HepG2 (cell line): Measurements from ENCODE around the gene ADPRH. TPM values are rescaled to one million over a fixed set of nuclear protein-coding genes. Genes with fewer than 3 reads are reported as not detected.

Source experiments
- ATAC-seq: fragments of 200-7000 bp; cut with Tn5 transposase; 3 replicates; pipeline ENCODE4 v1.9.1; 2020; ENCODE audit warnings: mild to moderate bottlenecking, moderate library complexity
- BruUV-seq: library from RNA; stranded (reverse); fragments of 400-500 nt; replicated peaks from 2 replicates; lab custom pipeline; 2021; lab: Mats Ljungman, UMichigan
- CTCF ChIA-PET: fragments of 300-600 bp; formaldehyde crosslinking; extraction: SDS; loops from one replicate; lab custom pipeline; 2021; ENCODE audit warnings: low total read pairs, inconsistent platforms, low intra/inter-chr PET ratio; lab: Yijun Ruan, JAX
- POLR2A ChIA-PET: fragments of 350-600 bp; sonication (Branson Sonifier 250); formaldehyde crosslinking; loops from one replicate; lab custom pipeline; 2020; ENCODE audit warnings: antibody characterized with exemption, inconsistent platforms; lab: Yijun Ruan, JAX
- DNase-seq: peaks from one replicate; pipeline ENCODE4 v3.0.0-alpha.2; 2015; ENCODE audit warnings: low spot score
- FAIRE-seq: peaks from 3 replicates; lab custom pipeline; 2011; peaks lifted over from hg19 to GRCh38; lab: Jason Lieb, UNC
- H2AFZ ChIP-seq: one replicate; pipeline ENCODE4 v1.6.1; 2011; ENCODE audit warnings: low read length, inconsistent platforms
- H3K27ac ChIP-seq: fragments of 300-600 bp; 3 replicates; pipeline ENCODE4 v1.8.0; 2011; ENCODE audit warnings: mixed run types, mild to moderate bottlenecking, mixed read lengths, low read length, inconsistent platforms; ENCODE audit not compliant: insufficient read depth; ENCODE audit errors: extremely low read length
- H3K27me3 ChIP-seq, 2 experiments: fragments of 200-600 bp in 1 of 2; 2 replicates in 1 of 2; 3 replicates in 1 of 2; pipeline versions ENCODE4 v1.6.0 to v1.8.0; 2011; ENCODE audit warnings: low read length in 2 of 2, mild to moderate bottlenecking in 2 of 2, moderate library complexity in 2 of 2, inconsistent platforms in 1 of 2; ENCODE audit not compliant: insufficient read depth in 2 of 2, control insufficient read depth in 1 of 2
- H3K36me3 ChIP-seq, 2 experiments: fragments of 200-600 bp in 1 of 2; replicated peaks in 1 of 2; 2 replicates in 1 of 2; 3 replicates in 1 of 2; pipeline versions ENCODE4 v1.5.1 to v1.8.0; 2011; ENCODE audit warnings: low read length in 2 of 2, inconsistent platforms in 1 of 2; ENCODE audit not compliant: insufficient read depth in 2 of 2, control insufficient read depth in 1 of 2
- H3K4me1 ChIP-seq: 2 replicates; pipeline ENCODE4 v1.5.1; 2012; ENCODE audit warnings: low read length, inconsistent platforms; ENCODE audit not compliant: insufficient read depth
- H3K4me2 ChIP-seq: 2 replicates; pipeline ENCODE4 v1.6.0; 2011; ENCODE audit warnings: low read depth, low read length, inconsistent platforms
- H3K4me3 ChIP-seq, 3 experiments: fragments of 200-600 bp in 1 of 3; sonication (generic), shearing (Covaris generic) in 1 of 3; replicated peaks in 1 of 3; 2 replicates each; pipeline ENCODE4 v1.5.1; 2011 to 2016; ENCODE audit warnings: low read length in 3 of 3, inconsistent platforms in 2 of 3, low read depth in 2 of 3, mild to moderate bottlenecking in 2 of 3, control low read depth in 1 of 3, mixed read lengths in 1 of 3; ENCODE audit not compliant: insufficient read depth in 1 of 3
- H3K79me2 ChIP-seq: one replicate; pipeline ENCODE4 v1.6.1; 2011; ENCODE audit warnings: low read length, inconsistent platforms; ENCODE audit not compliant: insufficient read depth
- H3K9ac ChIP-seq: 2 replicates; pipeline ENCODE4 v1.6.0; 2011; ENCODE audit warnings: mild to moderate bottlenecking, low read depth, low read length, inconsistent platforms; ENCODE audit not compliant: insufficient read depth
- H3K9me3 ChIP-seq: 2 replicates; pipeline ENCODE4 v1.5.1; 2012; ENCODE audit warnings: mild to moderate bottlenecking, low read length
- H4K20me1 ChIP-seq: 2 replicates; pipeline ENCODE4 v1.6.0; 2011; ENCODE audit warnings: inconsistent platforms, mild to moderate bottlenecking, low read length, moderate library complexity; ENCODE audit not compliant: insufficient read depth
- AGO2 ChIP-seq: fragments of 200-400 bp; formaldehyde crosslinking; optimal IDR thresholded peaks from 2 replicates; pipeline ENCODE3; 2017; ENCODE audit warnings: mild to moderate bottlenecking, low read depth, low read length, moderate library complexity
- FLYWCH1 ChIP-seq: sonication (generic); formaldehyde crosslinking; IDR thresholded peaks from 2 replicates; pipeline ENCODE4 v1.8.1; 2023; ENCODE audit warnings: mild to moderate bottlenecking, missing genetic modification reagents
- KLF9 ChIP-seq: IDR thresholded peaks from 2 replicates; pipeline ENCODE4 v1.6.1; 2016; ENCODE audit warnings: low read depth
- TCF7 ChIP-seq: sonication (generic); IDR thresholded peaks from 2 replicates; pipeline ENCODE4 v1.6.1; 2016; ENCODE audit warnings: antibody characterized with exemption, low read depth
- ZKSCAN5 ChIP-seq: sonication (generic); formaldehyde crosslinking; IDR thresholded peaks from 2 replicates; pipeline ENCODE4 v1.5.1; 2020; ENCODE audit warnings: mild to moderate bottlenecking, missing genetic modification reagents
- ZNF607 ChIP-seq: sonication (generic); formaldehyde crosslinking; IDR thresholded peaks from 2 replicates; pipeline ENCODE4 v1.5.1; 2020; ENCODE audit warnings: missing genetic modification reagents, mild to moderate bottlenecking, borderline replicate concordance
- ZNF766 ChIP-seq: sonication (generic); formaldehyde crosslinking; IDR thresholded peaks from 2 replicates; pipeline ENCODE4 v1.5.0; 2020; ENCODE audit warnings: missing genetic modification reagents, borderline replicate concordance
- ZSCAN29 ChIP-seq: sonication (generic); formaldehyde crosslinking; conservative IDR thresholded peaks from 2 replicates; pipeline ENCODE4 v1.4.0; 2020; ENCODE audit warnings: mild to moderate bottlenecking, missing genetic modification reagents
- WGBS: methylation state at CpG from one replicate; pipeline ENCODE4 v1.1.6; 2017; ENCODE audit warnings: low lambda C conversion rate; 5-methylcytosine and 5-hydroxymethylcytosine counted together
- in situ Hi-C: cut with HindIII; loops from 2 replicates; pipeline ENCODE4 v1.10.0; 2017; ENCODE audit warnings: low pct_unique_long_range_greater_than_20kb; ENCODE audit not compliant: extremely low pct_ligation_motif_present
- intact Hi-C: fragments of 100-400 bp; cut with micrococcal nuclease; formaldehyde crosslinking; loops from one replicate; pipeline ENCODE4 v1.10.0; 2022; ENCODE audit not compliant: unreplicated experiment
- polyA plus RNA-seq, 8 experiments: library from polyadenylated mRNA; depleted of rRNA in 3 of 8; stranded (reverse) in 7 of 8; unstranded in 1 of 8; fragments of >200 nt; fragmentation: Illumina TruSeq in 4 of 8; extraction: Trizol in 4 of 8; gene quantifications; 2 replicates each; pipeline versions ENCODE4 v1.2.1 to v1.2.3, GENCODE V29; 2011 to 2016; ENCODE audit warnings: low read depth in 4 of 8, missing spikeins in 1 of 8, mixed read lengths in 1 of 8; ENCODE audit not compliant: insufficient read depth in 1 of 8
- total RNA-seq, 5 experiments: library from RNA; depleted of rRNA; stranded (reverse); fragments of >200 nt; fragmentation: Illumina TruSeq; extraction: Trizol; gene quantifications; 2 replicates each; pipeline ENCODE4 v1.2.3, GENCODE V29; 2016; ENCODE audit warnings: low read depth in 1 of 5
- TF ChIP-seq, protein P1 (sequence below): sonication (generic); formaldehyde crosslinking; IDR thresholded peaks from 2 replicates; pipeline ENCODE4 v1.4.0; 2020; ENCODE audit warnings: missing genetic modification reagents
- TF ChIP-seq, protein P2 (sequence below): sonication (generic); formaldehyde crosslinking; IDR thresholded peaks from 2 replicates; pipeline ENCODE4 v1.4.0; 2020; ENCODE audit warnings: missing genetic modification reagents

ADPRH gene
- total and polyA plus RNA-seq, 2 of the 13 experiments (the other 11 are each of a cell fraction or from before 2014, with no cell fraction given), result 0.01 to 0.15 TPM

DNA sequence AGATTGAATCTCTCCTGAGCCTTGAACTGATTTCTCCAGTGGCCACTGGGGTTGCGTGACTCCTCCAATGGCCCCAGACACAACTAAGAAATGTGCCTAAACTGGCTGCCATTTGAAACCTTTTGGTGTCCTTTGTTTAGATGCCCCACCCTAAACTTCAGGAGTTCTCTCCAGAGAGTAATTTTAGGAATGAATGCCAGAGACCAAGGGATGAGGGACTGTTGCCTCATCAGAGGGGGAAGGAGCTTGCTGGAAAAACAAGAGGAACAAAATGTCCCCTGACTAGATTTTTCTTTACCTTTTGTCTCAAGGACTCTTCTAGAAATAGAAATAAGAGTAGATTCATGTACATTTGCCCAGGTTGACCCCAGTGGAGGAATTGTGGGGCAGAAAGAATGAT, 8.1 kb upstream of the ADPRH start:
- Histone ChIP-seq H3K9me3 (no peaks in the 10 kb centered on the region), H3K9ac (no peak overlapping the region), H3K4me1 (no peaks in the 10 kb centered on the region), H2AFZ (no peak overlapping the region), H3K36me3 (no peaks in the 10 kb centered on the region), H3K27me3 (peaks cover 0 to 4% of the 10 kb centered on the region in 2 experiments; a peak in 2 of 5 replicates), H3K79me2 (no peaks in the 10 kb centered on the region), H3K4me3 (no peak overlapping the region), H3K27ac (no peak overlapping the region), H3K4me2 (no peak overlapping the region), H4K20me1 (no peaks in the 10 kb centered on the region)
- WGBS, result 100% methylated on average over 1 of the region's 1 CpG
- FAIRE-seq (no peak), DNase-seq (no peak), ATAC-seq (no peak)
- POLR2A ChIA-PET, result no interaction called here
- intact Hi-C loops, result no loop called here
- TF ChIP-seq AGO2, result no peak
- no peak for TF ChIP-seq ZKSCAN5 (CRISPR knock-in tag)
- TF ChIP-seq FLYWCH1 (CRISPR knock-in tag), result no peak
- TF ChIP-seq ZNF766 (CRISPR knock-in tag), result no peak
- no TSS peak for BruUV-seq
- in situ Hi-C loops, result no loop called here
- CTCF ChIA-PET, result no interaction called here

DNA sequence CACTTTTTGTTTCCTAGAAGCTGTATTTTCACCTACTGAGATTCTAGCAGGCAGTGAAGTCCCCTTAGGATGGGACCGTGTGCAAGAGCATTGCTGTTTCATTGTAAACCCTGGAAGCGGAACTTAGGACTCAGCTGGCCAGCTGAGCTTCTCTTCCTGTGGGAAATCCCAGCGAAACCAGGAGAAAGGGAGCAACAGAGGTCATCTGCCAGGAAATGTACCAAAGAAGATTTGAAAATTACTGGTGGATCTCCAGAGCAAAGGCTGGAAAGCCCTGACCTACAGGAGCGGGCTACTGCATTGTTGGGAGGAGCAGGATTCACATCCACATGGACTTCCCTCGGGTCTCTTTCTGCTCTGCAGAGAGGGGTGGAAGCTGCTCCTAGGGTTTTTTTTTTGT, 7.6 kb upstream of the ADPRH start:
- Histone ChIP-seq H3K27me3 (peaks cover 0 to 4% of the 10 kb centered on the region in 2 experiments; a peak in 2 of 5 replicates), H3K4me1 (no peaks in the 10 kb centered on the region), H4K20me1 (no peaks in the 10 kb centered on the region), H3K27ac (no peak overlapping the region), H3K79me2 (no peaks in the 10 kb centered on the region), H3K9me3 (no peaks in the 10 kb centered on the region), H3K36me3 (no peaks in the 10 kb centered on the region), H3K4me2 (no peak overlapping the region), H3K4me3 (no peak overlapping the region), H3K9ac (no peak overlapping the region), H2AFZ (no peak overlapping the region)
- DNase-seq (no peak), ATAC-seq (no peak), FAIRE-seq (no peak)
- ChIA-PET POLR2A (no interaction called here), CTCF (no interaction called here)
- in situ Hi-C loops (no loop called here), intact Hi-C loops (no loop called here)
- no TSS peak for BruUV-seq
- 17% methylated on average over 5 of the region's 5 CpGs for WGBS
- TF ChIP-seq, protein P1, sequence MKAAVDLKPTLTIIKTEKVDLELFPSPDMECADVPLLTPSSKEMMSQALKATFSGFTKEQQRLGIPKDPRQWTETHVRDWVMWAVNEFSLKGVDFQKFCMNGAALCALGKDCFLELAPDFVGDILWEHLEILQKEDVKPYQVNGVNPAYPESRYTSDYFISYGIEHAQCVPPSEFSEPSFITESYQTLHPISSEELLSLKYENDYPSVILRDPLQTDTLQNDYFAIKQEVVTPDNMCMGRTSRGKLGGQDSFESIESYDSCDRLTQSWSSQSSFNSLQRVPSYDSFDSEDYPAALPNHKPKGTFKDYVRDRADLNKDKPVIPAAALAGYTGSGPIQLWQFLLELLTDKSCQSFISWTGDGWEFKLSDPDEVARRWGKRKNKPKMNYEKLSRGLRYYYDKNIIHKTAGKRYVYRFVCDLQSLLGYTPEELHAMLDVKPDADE (CRISPR knock-in tag), result no peak
- TF ChIP-seq, protein P2, sequence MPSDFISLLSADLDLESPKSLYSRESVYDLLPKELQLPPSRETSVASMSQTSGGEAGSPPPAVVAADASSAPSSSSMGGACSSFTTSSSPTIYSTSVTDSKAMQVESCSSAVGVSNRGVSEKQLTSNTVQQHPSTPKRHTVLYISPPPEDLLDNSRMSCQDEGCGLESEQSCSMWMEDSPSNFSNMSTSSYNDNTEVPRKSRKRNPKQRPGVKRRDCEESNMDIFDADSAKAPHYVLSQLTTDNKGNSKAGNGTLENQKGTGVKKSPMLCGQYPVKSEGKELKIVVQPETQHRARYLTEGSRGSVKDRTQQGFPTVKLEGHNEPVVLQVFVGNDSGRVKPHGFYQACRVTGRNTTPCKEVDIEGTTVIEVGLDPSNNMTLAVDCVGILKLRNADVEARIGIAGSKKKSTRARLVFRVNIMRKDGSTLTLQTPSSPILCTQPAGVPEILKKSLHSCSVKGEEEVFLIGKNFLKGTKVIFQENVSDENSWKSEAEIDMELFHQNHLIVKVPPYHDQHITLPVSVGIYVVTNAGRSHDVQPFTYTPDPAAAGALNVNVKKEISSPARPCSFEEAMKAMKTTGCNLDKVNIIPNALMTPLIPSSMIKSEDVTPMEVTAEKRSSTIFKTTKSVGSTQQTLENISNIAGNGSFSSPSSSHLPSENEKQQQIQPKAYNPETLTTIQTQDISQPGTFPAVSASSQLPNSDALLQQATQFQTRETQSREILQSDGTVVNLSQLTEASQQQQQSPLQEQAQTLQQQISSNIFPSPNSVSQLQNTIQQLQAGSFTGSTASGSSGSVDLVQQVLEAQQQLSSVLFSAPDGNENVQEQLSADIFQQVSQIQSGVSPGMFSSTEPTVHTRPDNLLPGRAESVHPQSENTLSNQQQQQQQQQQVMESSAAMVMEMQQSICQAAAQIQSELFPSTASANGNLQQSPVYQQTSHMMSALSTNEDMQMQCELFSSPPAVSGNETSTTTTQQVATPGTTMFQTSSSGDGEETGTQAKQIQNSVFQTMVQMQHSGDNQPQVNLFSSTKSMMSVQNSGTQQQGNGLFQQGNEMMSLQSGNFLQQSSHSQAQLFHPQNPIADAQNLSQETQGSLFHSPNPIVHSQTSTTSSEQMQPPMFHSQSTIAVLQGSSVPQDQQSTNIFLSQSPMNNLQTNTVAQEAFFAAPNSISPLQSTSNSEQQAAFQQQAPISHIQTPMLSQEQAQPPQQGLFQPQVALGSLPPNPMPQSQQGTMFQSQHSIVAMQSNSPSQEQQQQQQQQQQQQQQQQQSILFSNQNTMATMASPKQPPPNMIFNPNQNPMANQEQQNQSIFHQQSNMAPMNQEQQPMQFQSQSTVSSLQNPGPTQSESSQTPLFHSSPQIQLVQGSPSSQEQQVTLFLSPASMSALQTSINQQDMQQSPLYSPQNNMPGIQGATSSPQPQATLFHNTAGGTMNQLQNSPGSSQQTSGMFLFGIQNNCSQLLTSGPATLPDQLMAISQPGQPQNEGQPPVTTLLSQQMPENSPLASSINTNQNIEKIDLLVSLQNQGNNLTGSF (CRISPR knock-in tag), result no peak
- TF ChIP-seq KLF9 (no peak), ZNF607 (no peak), TCF7 (no peak), ZSCAN29 (CRISPR knock-in tag) (no peak)
